OCI-LY7 (cell line): ENCODE data around the gene S100A3.

Experiments used
- CTCF ChIP-seq: fragments of 200-600 bp; sonication (generic); conservative IDR thresholded peaks from 2 replicates; pipeline ENCODE4 v1.5.1; 2014; ENCODE audit warnings: mild to moderate bottlenecking, antibody characterized with exemption, low read length, moderate library complexity, mixed read lengths
- EZH2phosphoT487 ChIP-seq: fragments of 200-600 bp; sonication (generic); IDR thresholded peaks from 2 replicates; pipeline ENCODE4 v1.6.1; 2018; ENCODE audit warnings: low read depth, borderline replicate concordance, mild to moderate bottlenecking, mixed run types, antibody characterized with exemption, low read length, moderate library complexity, mixed read lengths

GRCh38 chr1:153531638-153532037 lies 17.4 kb downstream of the S100A3 start:
- no peak for TF ChIP-seq CTCF
- TF ChIP-seq EZH2phosphoT487: no peak
